Subcutaneous abdominal adipose tissue (tissue), 5 donors: ENCODE measurements around the gene GBGT1.
A peak's percentile ranks its signal among the peaks of the same experiment; 100 is the strongest.

Experiments
- H3K27ac ChIP-seq: one replicate; pipeline ENCODE4 v1.7.0; 2013; ENCODE audit warnings: low read depth, mild to moderate bottlenecking, inconsistent platforms, low read length, moderate library complexity
- H3K27me3 ChIP-seq, 5 donors: one replicate each; pipeline ENCODE4 v1.7.0; 2013; ENCODE audit warnings: low read length in 5 of 5, inconsistent platforms in 1 of 5; ENCODE audit not compliant: control insufficient read depth in 5 of 5, insufficient read depth in 4 of 5
- H3K36me3 ChIP-seq, 5 donors: one replicate each; pipeline ENCODE4 v1.7.0; 2013; ENCODE audit warnings: low read length in 5 of 5; ENCODE audit not compliant: control insufficient read depth in 5 of 5, insufficient read depth in 5 of 5
- H3K4me1 ChIP-seq, 5 donors: one replicate each; pipeline ENCODE4 v1.7.0; 2013; ENCODE audit warnings: low read length in 5 of 5, mild to moderate bottlenecking in 3 of 5, moderate library complexity in 1 of 5; ENCODE audit not compliant: control insufficient read depth in 5 of 5, insufficient read depth in 5 of 5
- H3K4me3 ChIP-seq, 5 donors: one replicate each; pipeline ENCODE4 v1.7.0; 2013; ENCODE audit warnings: low read length in 5 of 5, low read depth in 1 of 5
- H3K9ac ChIP-seq, 5 donors: one replicate each; pipeline ENCODE4 v1.7.0; 2013; ENCODE audit warnings: low read length in 5 of 5, mild to moderate bottlenecking in 4 of 5, moderate library complexity in 3 of 5
- H3K9me3 ChIP-seq, 5 donors: one replicate each; pipeline ENCODE4 v1.7.0; 2013; ENCODE audit warnings: low read length in 5 of 5; ENCODE audit not compliant: control insufficient read depth in 5 of 5
- donor health status: healthy.
- donor health status: healthy.
- donor health status: healthy.
- donor health status: healthy.
- donor health status: healthy.

The GBGT1 gene

GRCh38 chr9:133199648-133200321 lies 36.1 kb upstream of the GBGT1 start:
- Histone ChIP-seq H3K27ac (no peak overlapping the region), H3K36me3 (no peaks in the 10 kb centered on the region), H3K9ac (peak overlapping the region in 4 of 5 donors; percentile 43 to 59 (median 56)), H3K4me1 (peaks cover 3 to 13% (median 9%) of the 10 kb centered on the region in 5 donors), H3K4me3 (peak overlapping the region; percentile 61 to 68 (median 67)), H3K27me3 (peaks cover 0 to 15% (median 4%) of the 10 kb centered on the region in 5 donors), H3K9me3 (peaks cover 0 to 4% (median 2%) of the 10 kb centered on the region in 5 donors)

GRCh38 chr9:133195029-133195428 lies 31.3 kb upstream of the GBGT1 start:
- H3K9me3 ChIP-seq, result peaks cover 0 to 4% (median 2%) of the 10 kb centered on the region in 5 donors
- H3K4me3 ChIP-seq, result no peak overlapping the region
- H3K27me3 ChIP-seq, result peaks cover 0 to 5% (median 2%) of the 10 kb centered on the region in 5 donors
- no peak overlapping the region for H3K9ac ChIP-seq
- H3K36me3 ChIP-seq, result no peaks in the 10 kb centered on the region
- no peak overlapping the region for H3K27ac ChIP-seq
- peaks cover 3 to 10% (median 9%) of the 10 kb centered on the region in 5 donors for H3K4me1 ChIP-seq

GRCh38 chr9:133194597-133194996 lies 30.9 kb upstream of the GBGT1 start:
- peaks cover 2 to 6% (median 6%) of the 10 kb centered on the region in 5 donors for H3K4me1 ChIP-seq
- H3K9me3 ChIP-seq, result peaks cover 0 to 4% (median 2%) of the 10 kb centered on the region in 5 donors
- H3K36me3 ChIP-seq, result no peaks in the 10 kb centered on the region
- H3K27ac ChIP-seq, result no peak overlapping the region
- peaks cover 0 to 4% (median 2%) of the 10 kb centered on the region in 5 donors for H3K27me3 ChIP-seq
- no peak overlapping the region for H3K4me3 ChIP-seq
- H3K9ac ChIP-seq, result no peak overlapping the region

GRCh38 chr9:133191989-133192388 lies 28.3 kb upstream of the GBGT1 start:
- peaks cover under 1 to 12% (median 7%) of the 10 kb centered on the region in 5 donors for H3K27me3 ChIP-seq
- no peak overlapping the region for H3K9ac ChIP-seq
- no peak overlapping the region for H3K4me3 ChIP-seq
- no peak overlapping the region for H3K27ac ChIP-seq
- peaks cover 0 to 4% (median 2%) of the 10 kb centered on the region in 5 donors for H3K9me3 ChIP-seq
- no peaks in the 10 kb centered on the region for H3K36me3 ChIP-seq
- no peaks in the 10 kb centered on the region for H3K4me1 ChIP-seq

GRCh38 chr9:133189826-133190225 lies 26.1 kb upstream of the GBGT1 start:
- Histone ChIP-seq H3K4me1 (peaks cover 0 to 7% (median 2%) of the 10 kb centered on the region in 5 donors), H3K36me3 (no peaks in the 10 kb centered on the region), H3K27me3 (peaks cover 4 to 12% (median 7%) of the 10 kb centered on the region in 5 donors)

GRCh38 chr9:133188843-133189180 lies 25.1 kb upstream of the GBGT1 start:
- Histone ChIP-seq H3K4me3 (no peak overlapping the region), H3K4me1 (peaks cover 0 to 7% (median 2%) of the 10 kb centered on the region in 5 donors), H3K27me3 (peaks cover 4 to 12% (median 7%) of the 10 kb centered on the region in 5 donors), H3K27ac (no peak overlapping the region), H3K9me3 (no peaks in the 10 kb centered on the region), H3K36me3 (no peaks in the 10 kb centered on the region), H3K9ac (no peak overlapping the region)

More at GRCh38 chr9:133189826-133190225, 26.1 kb upstream of the GBGT1 start:
- Histone ChIP-seq H3K27ac (no peak overlapping the region), H3K9me3 (no peaks in the 10 kb centered on the region), H3K4me3 (no peak overlapping the region), H3K9ac (no peak overlapping the region)

- Histone ChIP-seq H3K27me3 (peaks cover 4 to 12% (median 7%) of the 10 kb centered on the region in 5 donors), H3K9ac (no peak overlapping the region), H3K4me3 (no peak overlapping the region), H3K36me3 (no peaks in the 10 kb centered on the region), H3K9me3 (no peaks in the 10 kb centered on the region), H3K4me1 (peaks cover 0 to 7% (median 2%) of the 10 kb centered on the region in 5 donors), H3K27ac (no peak overlapping the region)
These were observed 24.5 kb upstream of the GBGT1 start for GRCh38 chr9:133188006-133188842.

- no peak overlapping the region for H3K4me3 ChIP-seq
These were observed 23.9 kb upstream of the GBGT1 start for GRCh38 chr9:133187561-133188005.

GRCh38 chr9:133186736-133187135 lies 23.0 kb upstream of the GBGT1 start:
- H3K27me3 ChIP-seq, result peaks cover 4 to 15% (median 11%) of the 10 kb centered on the region in 5 donors
- H3K36me3 ChIP-seq, result no peaks in the 10 kb centered on the region
- peaks cover 0 to 7% (median 2%) of the 10 kb centered on the region in 5 donors for H3K4me1 ChIP-seq
- no peak overlapping the region for H3K4me3 ChIP-seq
- no peak overlapping the region for H3K27ac ChIP-seq
- H3K9ac ChIP-seq, result no peak overlapping the region
- no peaks in the 10 kb centered on the region for H3K9me3 ChIP-seq

More at GRCh38 chr9:133187561-133188005, 23.9 kb upstream of the GBGT1 start:
- Histone ChIP-seq H3K9ac (no peak overlapping the region), H3K4me1 (peaks cover 0 to 7% (median 2%) of the 10 kb centered on the region in 5 donors), H3K27me3 (peaks cover 4 to 12% (median 7%) of the 10 kb centered on the region in 5 donors), H3K27ac (no peak overlapping the region), H3K9me3 (no peaks in the 10 kb centered on the region), H3K36me3 (no peaks in the 10 kb centered on the region)

GRCh38 chr9:133184971-133185370 lies 21.3 kb upstream of the GBGT1 start:
- Histone ChIP-seq H3K9ac (no peak overlapping the region), H3K27me3 (peaks cover 4 to 15% (median 9%) of the 10 kb centered on the region in 5 donors), H3K36me3 (no peaks in the 10 kb centered on the region), H3K27ac (no peak overlapping the region), H3K4me3 (no peak overlapping the region), H3K9me3 (no peaks in the 10 kb centered on the region), H3K4me1 (peaks cover 0 to 7% (median 2%) of the 10 kb centered on the region in 5 donors)
